Gastroesophageal sphincter (tissue), 3 donors: ENCODE measurements around the gene SLC25A21.

ENCODE experiments used
- EP300 ChIP-seq: sonication (generic); formaldehyde crosslinking; IDR thresholded peaks from one replicate; pipeline ENCODE4 v1.6.1; 2017; ENCODE audit warnings: antibody characterized with exemption, mild to moderate bottlenecking
- POLR2A ChIP-seq, 2 donors: fragments of 450-650 bp; IDR thresholded peaks; one replicate each; pipeline ENCODE4 v1.6.1; 2017; ENCODE audit warnings: antibody characterized with exemption in 2 of 2, mild to moderate bottlenecking in 2 of 2, moderate library complexity in 1 of 2
- POLR2AphosphoS5 ChIP-seq: sonication (generic); formaldehyde crosslinking; IDR thresholded peaks from one replicate; pipeline ENCODE4 v1.6.1; 2017; ENCODE audit warnings: antibody characterized with exemption
- TF ChIP-seq, protein P1 (sequence below), 4 experiments: fragments of 200-600 bp in 2 of 4; fragments of 450-650 bp in 2 of 4; sonication (generic) in 1 of 4; IDR thresholded peaks; one replicate each; pipeline ENCODE4 v1.5.1; 2017 to 2019; ENCODE audit warnings: antibody characterized with exemption in 4 of 4, mild to moderate bottlenecking in 2 of 4, moderate library complexity in 2 of 4

DNA sequence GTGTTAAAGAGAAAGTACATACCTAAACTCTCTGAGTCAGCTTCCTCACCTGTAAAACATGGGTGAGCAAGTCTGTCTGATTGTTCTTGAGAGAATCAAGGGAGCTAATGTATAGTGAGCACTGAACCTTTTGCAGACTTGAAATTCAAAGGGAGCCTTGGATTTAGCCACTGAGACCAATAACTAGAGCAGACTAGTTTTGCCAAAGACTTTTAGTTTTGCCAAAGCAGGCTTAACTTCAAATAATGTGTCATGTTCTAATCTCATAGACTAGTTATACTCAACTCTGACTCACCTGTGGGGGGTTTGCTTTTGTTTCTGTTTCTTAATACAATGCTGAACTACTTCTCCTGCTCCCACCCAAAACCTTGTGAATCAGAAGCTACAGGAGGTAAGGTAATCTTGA is 123.7 kb downstream of the SLC25A21 start:
- TF ChIP-seq, protein P1, sequence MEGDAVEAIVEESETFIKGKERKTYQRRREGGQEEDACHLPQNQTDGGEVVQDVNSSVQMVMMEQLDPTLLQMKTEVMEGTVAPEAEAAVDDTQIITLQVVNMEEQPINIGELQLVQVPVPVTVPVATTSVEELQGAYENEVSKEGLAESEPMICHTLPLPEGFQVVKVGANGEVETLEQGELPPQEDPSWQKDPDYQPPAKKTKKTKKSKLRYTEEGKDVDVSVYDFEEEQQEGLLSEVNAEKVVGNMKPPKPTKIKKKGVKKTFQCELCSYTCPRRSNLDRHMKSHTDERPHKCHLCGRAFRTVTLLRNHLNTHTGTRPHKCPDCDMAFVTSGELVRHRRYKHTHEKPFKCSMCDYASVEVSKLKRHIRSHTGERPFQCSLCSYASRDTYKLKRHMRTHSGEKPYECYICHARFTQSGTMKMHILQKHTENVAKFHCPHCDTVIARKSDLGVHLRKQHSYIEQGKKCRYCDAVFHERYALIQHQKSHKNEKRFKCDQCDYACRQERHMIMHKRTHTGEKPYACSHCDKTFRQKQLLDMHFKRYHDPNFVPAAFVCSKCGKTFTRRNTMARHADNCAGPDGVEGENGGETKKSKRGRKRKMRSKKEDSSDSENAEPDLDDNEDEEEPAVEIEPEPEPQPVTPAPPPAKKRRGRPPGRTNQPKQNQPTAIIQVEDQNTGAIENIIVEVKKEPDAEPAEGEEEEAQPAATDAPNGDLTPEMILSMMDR (IDR thresholded peaks at IDR 0.05): no peak
- TF ChIP-seq POLR2A (IDR thresholded peaks at IDR 0.05): no peak
- no peak for TF ChIP-seq EP300
- no peak for TF ChIP-seq POLR2AphosphoS5
